Measurements from ENCODE around the gene CDC34. TPM values are rescaled to one million over a fixed set of nuclear protein-coding genes. Genes with fewer than 3 reads are reported as not detected.
A peak's percentile ranks its signal among the peaks of the same experiment; 100 is the strongest.

CDC34 gene
- total and polyA plus RNA-seq, 9 of the 15 experiments (the other 6 are each of a cell fraction or from before 2014, with no cell fraction given), result 0.80 to 203 (median 65.5) TPM

GRCh38 chr19:495402-496111 lies 36.0 kb upstream of the CDC34 start (continued):
- TF ChIP-seq NR2C2 (CRISPR knock-in tag; IDR thresholded peaks at IDR 0.05) (no peak), NR2C2 (tag; IDR thresholded peaks at IDR 0.05) (no peak), LARP7 (IDR thresholded peaks at IDR 0.05) (0 out of 2 replicates have a peak, but pooled peaks have one; percentile 46), ZC3H8 (IDR thresholded peaks at IDR 0.05) (0 out of 2 replicates have a peak, but pooled peaks have one; percentile 34), THRB (CRISPR knock-in tag; conservative IDR thresholded peaks at IDR 0.05) (0 out of 2 replicates have a peak, but pooled peaks have one; percentile 10), SMAD4 (CRISPR knock-in tag; conservative IDR thresholded peaks at IDR 0.05) (peak; percentile 56; the same call in 1 of the 2 replicates), EP400 (IDR thresholded peaks at IDR 0.05) (no peak), CC2D1A (IDR thresholded peaks at IDR 0.05) (peak; percentile 34; the same call in 1 of the 2 replicates), TRIM24 (IDR thresholded peaks at IDR 0.05) (peak in 1 of 2 experiments; percentile 57; a peak in 1 of 4 replicates), BRF1 (IDR thresholded peaks at IDR 0.05; ENCODE audit: borderline replicate concordance, extremely low read depth, insufficient read length) (no peak), CBFA2T3 (IDR thresholded peaks at IDR 0.05) (no peak), ZNF778 (CRISPR knock-in tag; IDR thresholded peaks at IDR 0.05) (no peak), EP300 (IDR thresholded peaks at IDR 0.05; ENCODE audit: low read length) (no peak), BDP1 (IDR thresholded peaks at IDR 0.05; ENCODE audit: insufficient read depth, insufficient read length) (no peak), TOE1 (IDR thresholded peaks at IDR 0.05; ENCODE audit: borderline replicate concordance) (peak; percentile 47; the same call in 1 of the 2 replicates), TOE1 (CRISPR knock-in tag; IDR thresholded peaks at IDR 0.05; ENCODE audit: borderline replicate concordance, low read depth) (no peak), ETV1 (tag; conservative IDR thresholded peaks at IDR 0.05; ENCODE audit: low read depth) (no peak), ZNF707 (CRISPR knock-in tag; conservative IDR thresholded peaks at IDR 0.05) (no peak), STAT5B (CRISPR knock-in tag; IDR thresholded peaks at IDR 0.05) (no peak), HNRNPLL (IDR thresholded peaks at IDR 0.05; ENCODE audit: low read depth, low read length, poor library complexity, severe bottlenecking) (no peak)
- TF ChIP-seq, protein P1, sequence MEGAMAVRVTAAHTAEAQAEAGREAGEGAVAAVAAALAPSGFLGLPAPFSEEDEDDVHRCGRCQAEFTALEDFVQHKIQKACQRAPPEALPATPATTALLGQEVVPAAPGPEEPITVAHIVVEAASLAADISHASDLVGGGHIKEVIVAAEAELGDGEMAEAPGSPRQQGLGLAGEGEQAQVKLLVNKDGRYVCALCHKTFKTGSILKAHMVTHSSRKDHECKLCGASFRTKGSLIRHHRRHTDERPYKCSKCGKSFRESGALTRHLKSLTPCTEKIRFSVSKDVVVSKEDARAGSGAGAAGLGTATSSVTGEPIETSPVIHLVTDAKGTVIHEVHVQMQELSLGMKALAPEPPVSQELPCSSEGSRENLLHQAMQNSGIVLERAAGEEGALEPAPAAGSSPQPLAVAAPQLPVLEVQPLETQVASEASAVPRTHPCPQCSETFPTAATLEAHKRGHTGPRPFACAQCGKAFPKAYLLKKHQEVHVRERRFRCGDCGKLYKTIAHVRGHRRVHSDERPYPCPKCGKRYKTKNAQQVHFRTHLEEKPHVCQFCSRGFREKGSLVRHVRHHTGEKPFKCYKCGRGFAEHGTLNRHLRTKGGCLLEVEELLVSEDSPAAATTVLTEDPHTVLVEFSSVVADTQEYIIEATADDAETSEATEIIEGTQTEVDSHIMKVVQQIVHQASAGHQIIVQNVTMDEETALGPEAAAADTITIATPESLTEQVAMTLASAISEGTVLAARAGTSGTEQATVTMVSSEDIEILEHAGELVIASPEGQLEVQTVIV (CRISPR knock-in tag; IDR thresholded peaks at IDR 0.05; ENCODE audit: borderline replicate concordance), result no peak
- TF ChIP-seq, protein P2, sequence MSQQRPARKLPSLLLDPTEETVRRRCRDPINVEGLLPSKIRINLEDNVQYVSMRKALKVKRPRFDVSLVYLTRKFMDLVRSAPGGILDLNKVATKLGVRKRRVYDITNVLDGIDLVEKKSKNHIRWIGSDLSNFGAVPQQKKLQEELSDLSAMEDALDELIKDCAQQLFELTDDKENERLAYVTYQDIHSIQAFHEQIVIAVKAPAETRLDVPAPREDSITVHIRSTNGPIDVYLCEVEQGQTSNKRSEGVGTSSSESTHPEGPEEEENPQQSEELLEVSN (IDR thresholded peaks at IDR 0.05; ENCODE audit: borderline replicate concordance in 1 of 2, extremely low read depth in 1 of 2, insufficient read depth in 1 of 2, insufficient read length in 1 of 2, low read depth in 1 of 2, low read length in 1 of 2, poor library complexity in 1 of 2, severe bottlenecking in 1 of 2), result no peak
- TF ChIP-seq, protein P3, sequence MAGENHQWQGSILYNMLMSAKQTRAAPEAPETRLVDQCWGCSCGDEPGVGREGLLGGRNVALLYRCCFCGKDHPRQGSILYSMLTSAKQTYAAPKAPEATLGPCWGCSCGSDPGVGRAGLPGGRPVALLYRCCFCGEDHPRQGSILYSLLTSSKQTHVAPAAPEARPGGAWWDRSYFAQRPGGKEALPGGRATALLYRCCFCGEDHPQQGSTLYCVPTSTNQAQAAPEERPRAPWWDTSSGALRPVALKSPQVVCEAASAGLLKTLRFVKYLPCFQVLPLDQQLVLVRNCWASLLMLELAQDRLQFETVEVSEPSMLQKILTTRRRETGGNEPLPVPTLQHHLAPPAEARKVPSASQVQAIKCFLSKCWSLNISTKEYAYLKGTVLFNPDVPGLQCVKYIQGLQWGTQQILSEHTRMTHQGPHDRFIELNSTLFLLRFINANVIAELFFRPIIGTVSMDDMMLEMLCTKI (IDR thresholded peaks at IDR 0.05; ENCODE audit: partially characterized antibody), result no peak

Data from K562 (cell line).